NCI-H2227 (cell line): ENCODE measurements around the gene PTPRF.
"Not testable (repeated sequence)": the region's sequence is repeated elsewhere in the genome, so short reads cannot be mapped to it uniquely, and the experiment has no call there.

Experiments
- DNase-seq: peaks from one replicate; lab custom pipeline; 2025; ENCODE audit not compliant: unreplicated experiment; lab: John Stamatoyannopoulos, UW

PTPRF gene

GRCh38 chr1:43622471-43622870 is 91.8 kb downstream of the PTPRF start:
- no peak for DNase-seq

- no peak for DNase-seq
Measured at GRCh38 chr1:43622901-43623780, 92.5 kb downstream of the PTPRF start.

GRCh38 chr1:43625063-43625780 is 94.5 kb downstream of the PTPRF start:
- DNase-seq = no peak

- no peak for DNase-seq
Measured at GRCh38 chr1:43632135-43632670, 101.5 kb downstream of the PTPRF start.

GRCh38 chr1:43634721-43635120 is 104.0 kb downstream of the PTPRF start:
- no peak for DNase-seq

- no peak for DNase-seq
Measured at GRCh38 chr1:43636006-43636641, 105.4 kb downstream of the PTPRF start.

GRCh38 chr1:43637267-43637666 is 106.6 kb downstream of the PTPRF start:
- no peak for DNase-seq

GRCh38 chr1:43638381-43638780 is 107.7 kb downstream of the PTPRF start:
- DNase-seq = not testable (repeated sequence)

GRCh38 chr1:43639976-43640794 is 109.5 kb downstream of the PTPRF start:
- no peak for DNase-seq

- no peak for DNase-seq
Measured at GRCh38 chr1:43644558-43644957, 113.9 kb downstream of the PTPRF start.

GRCh38 chr1:43645461-43645860 is 114.8 kb downstream of the PTPRF start:
- DNase-seq = no peak

- DNase-seq = not testable (repeated sequence)
Measured at GRCh38 chr1:43647331-43647730, 116.6 kb downstream of the PTPRF start.

GRCh38 chr1:43648221-43648847 is 117.7 kb downstream of the PTPRF start:
- no peak for DNase-seq

GRCh38 chr1:43648876-43649477 is 118.3 kb downstream of the PTPRF start:
- DNase-seq = no peak

- peak; percentile 98 for DNase-seq
Measured at GRCh38 chr1:43650310-43651085, 119.8 kb downstream of the PTPRF start.

- DNase-seq = no peak
Measured at GRCh38 chr1:43651188-43651587, 120.5 kb downstream of the PTPRF start.

- no peak for DNase-seq
Measured at GRCh38 chr1:43651902-43652301, 121.2 kb downstream of the PTPRF start.

GRCh38 chr1:43653339-43653738 is 122.7 kb downstream of the PTPRF start:
- DNase-seq = peak; percentile 21

- DNase-seq = no peak
Measured at GRCh38 chr1:43653893-43654292, 123.2 kb downstream of the PTPRF start.
